ENCODE results near the gene ZBTB34.
A peak's percentile ranks its signal among the peaks of the same experiment; 100 is the strongest.

Gene ZBTB34

GRCh38 chr9:126906091-126906490 is 45.7 kb downstream of the ZBTB34 start:
- Mint-ChIP-seq H3K4me1 (ENCODE audit: low read depth) (no peaks in the 10 kb centered on the region), H3K9me3 (peaks cover 7% of the 10 kb centered on the region), H3K27ac (no peak overlapping the region), H3K27me3 (ENCODE audit: low read depth) (peaks cover 11% of the 10 kb centered on the region), H3K36me3 (ENCODE audit: low read depth) (no peaks in the 10 kb centered on the region), H3K4me3 (no peak overlapping the region)

GRCh38 chr9:126907058-126907457 is 46.6 kb downstream of the ZBTB34 start:
- no peaks in the 10 kb centered on the region for H3K36me3 Mint-ChIP-seq (ENCODE audit: low read depth)
- no peak overlapping the region for H3K4me3 Mint-ChIP-seq
- no peak overlapping the region for H3K27ac Mint-ChIP-seq
- H3K27me3 Mint-ChIP-seq (ENCODE audit: low read depth) = peaks cover 16% of the 10 kb centered on the region
- no peaks in the 10 kb centered on the region for H3K9me3 Mint-ChIP-seq
- H3K4me1 Mint-ChIP-seq (ENCODE audit: low read depth) = no peaks in the 10 kb centered on the region

DNA sequence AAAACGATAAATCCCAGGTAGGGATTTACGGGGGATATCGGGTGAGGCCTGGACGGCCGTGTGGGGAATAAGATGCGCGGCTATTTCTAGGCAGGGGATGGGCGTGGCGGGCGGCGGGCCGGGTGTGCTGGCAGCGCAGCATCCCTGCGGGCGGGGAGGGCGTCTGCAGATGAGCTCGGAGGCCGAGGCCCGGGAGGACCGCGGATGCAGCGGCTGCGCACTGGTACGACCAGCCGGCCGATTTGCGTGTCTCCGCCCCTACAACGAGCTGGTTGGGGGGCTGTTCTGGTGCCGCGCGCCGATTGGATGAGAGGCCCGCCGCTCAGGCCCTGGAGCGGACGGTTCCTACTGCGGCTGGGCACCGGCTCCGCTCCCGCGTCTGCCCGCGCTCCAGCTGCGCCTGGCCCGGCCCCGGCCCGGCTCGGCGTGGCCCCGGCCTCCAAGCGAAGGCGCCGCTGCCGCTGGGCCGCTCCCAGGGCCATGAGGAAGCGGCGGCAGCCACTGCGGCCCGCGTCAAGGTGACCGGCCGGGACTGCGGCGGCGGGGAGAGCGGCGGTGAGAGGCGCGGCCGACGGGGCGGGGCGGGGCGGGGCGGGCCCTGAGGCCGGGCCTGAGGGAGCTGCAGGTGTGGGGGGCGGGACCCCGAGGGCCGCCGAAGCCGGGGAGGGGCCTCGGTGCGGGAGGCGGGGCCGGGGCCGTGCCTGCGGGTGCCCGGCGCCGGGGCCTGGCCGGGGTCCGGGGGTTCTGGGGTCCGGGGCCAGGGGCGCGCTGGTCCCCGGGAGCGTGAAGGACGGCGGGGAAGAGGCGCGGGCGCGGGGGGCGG is 54.2 kb downstream of the ZBTB34 start, which contains the start of gene RALGPS1:
Gene RALGPS1, plus strand, starts transcription at position 325 of the 823 bp plus-strand sequence. CDS start 47,508 bp downstream, outside the sequence.
- Mint-ChIP-seq H3K27me3 (ENCODE audit: low read depth) (peaks cover 33% of the 10 kb centered on the region), H3K4me3 (peak within 1 kb of the TSS; percentile 70), H3K9me3 (no peaks in the 10 kb centered on the region), H3K4me1 (ENCODE audit: low read depth) (peaks cover 2% of the 10 kb centered on the region), H3K27ac (no peak within 1 kb of the TSS), H3K36me3 (ENCODE audit: low read depth) (no peaks in the 10 kb centered on the region)

DNA sequence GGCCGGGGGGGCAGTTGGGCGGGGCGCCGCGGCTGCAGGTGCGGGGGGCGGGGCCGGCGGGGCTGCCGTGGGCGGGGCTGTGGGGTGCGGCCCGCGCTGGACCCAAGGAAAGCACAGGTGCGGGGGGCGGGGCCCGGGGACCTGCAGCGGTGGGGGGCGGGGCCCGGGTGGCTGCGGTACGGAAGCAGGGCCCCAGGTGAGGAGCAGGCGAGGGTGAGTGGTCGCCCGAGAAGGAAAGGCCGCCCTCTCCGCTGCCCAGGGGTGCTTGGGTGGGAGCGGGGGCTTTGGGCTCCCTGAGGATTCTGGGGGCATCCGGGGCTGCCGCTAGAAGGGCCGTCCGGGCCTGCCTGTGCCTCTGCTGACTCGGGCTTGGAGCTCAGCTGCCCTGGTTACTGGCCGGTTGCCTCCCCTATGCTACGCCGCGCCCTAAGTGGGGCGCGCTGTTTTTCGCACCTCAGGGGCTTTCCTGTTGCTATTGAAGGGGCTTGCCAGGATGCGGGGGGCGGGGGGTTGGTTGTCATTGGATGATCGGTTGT is 54.9 kb downstream of the ZBTB34 start:
- Mint-ChIP-seq H3K4me3 (peak overlapping the region; percentile 70), H3K36me3 (ENCODE audit: low read depth) (no peaks in the 10 kb centered on the region), H3K4me1 (ENCODE audit: low read depth) (peaks cover 2% of the 10 kb centered on the region), H3K27ac (no peak overlapping the region), H3K27me3 (ENCODE audit: low read depth) (peaks cover 33% of the 10 kb centered on the region), H3K9me3 (no peaks in the 10 kb centered on the region)

- Mint-ChIP-seq H3K27ac (no peak overlapping the region), H3K27me3 (ENCODE audit: low read depth) (peaks cover 32% of the 10 kb centered on the region), H3K4me3 (peak overlapping the region; percentile 70), H3K9me3 (no peaks in the 10 kb centered on the region), H3K4me1 (ENCODE audit: low read depth) (peaks cover 2% of the 10 kb centered on the region), H3K36me3 (ENCODE audit: low read depth) (no peaks in the 10 kb centered on the region)
These were observed 55.6 kb downstream of the ZBTB34 start for GRCh38 chr9:126915846-126916543.

GRCh38 chr9:126916909-126917308 is 56.5 kb downstream of the ZBTB34 start:
- Mint-ChIP-seq H3K9me3 (no peaks in the 10 kb centered on the region), H3K36me3 (ENCODE audit: low read depth) (no peaks in the 10 kb centered on the region), H3K27me3 (ENCODE audit: low read depth) (peaks cover 28% of the 10 kb centered on the region), H3K4me1 (ENCODE audit: low read depth) (peaks cover 2% of the 10 kb centered on the region), H3K27ac (no peak overlapping the region), H3K4me3 (no peak overlapping the region)

DNA sequence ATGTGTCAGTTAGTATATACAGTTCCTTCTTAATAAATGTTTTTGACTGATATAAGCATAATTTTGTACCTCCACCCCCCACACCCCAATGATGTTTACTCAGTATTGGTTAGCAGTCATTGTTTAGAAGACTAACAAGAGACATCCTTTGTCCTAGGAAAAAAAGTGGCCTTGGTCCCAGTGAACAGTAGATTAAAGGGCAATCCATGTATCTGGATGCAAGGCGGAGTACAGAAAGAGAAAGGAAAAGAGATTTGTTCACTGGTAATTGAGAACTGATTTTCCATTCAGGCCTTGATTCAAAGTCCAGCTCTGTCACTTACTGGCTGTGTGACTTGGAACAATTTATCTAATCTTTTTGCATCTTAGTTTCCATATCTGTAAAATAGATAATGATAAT is 58.8 kb downstream of the ZBTB34 start:
- peaks cover 2% of the 10 kb centered on the region for H3K4me1 Mint-ChIP-seq (ENCODE audit: low read depth)
- no peak overlapping the region for H3K4me3 Mint-ChIP-seq
- H3K27me3 Mint-ChIP-seq (ENCODE audit: low read depth) = peaks cover 22% of the 10 kb centered on the region

GRCh38 chr9:126925876-126926275 is 65.4 kb downstream of the ZBTB34 start:
- no peak overlapping the region for H3K4me3 Mint-ChIP-seq

More for the DNA sequence above, 58.8 kb downstream of the ZBTB34 start:
- Mint-ChIP-seq H3K9me3 (no peaks in the 10 kb centered on the region), H3K36me3 (ENCODE audit: low read depth) (no peaks in the 10 kb centered on the region), H3K27ac (no peak overlapping the region)

DNA sequence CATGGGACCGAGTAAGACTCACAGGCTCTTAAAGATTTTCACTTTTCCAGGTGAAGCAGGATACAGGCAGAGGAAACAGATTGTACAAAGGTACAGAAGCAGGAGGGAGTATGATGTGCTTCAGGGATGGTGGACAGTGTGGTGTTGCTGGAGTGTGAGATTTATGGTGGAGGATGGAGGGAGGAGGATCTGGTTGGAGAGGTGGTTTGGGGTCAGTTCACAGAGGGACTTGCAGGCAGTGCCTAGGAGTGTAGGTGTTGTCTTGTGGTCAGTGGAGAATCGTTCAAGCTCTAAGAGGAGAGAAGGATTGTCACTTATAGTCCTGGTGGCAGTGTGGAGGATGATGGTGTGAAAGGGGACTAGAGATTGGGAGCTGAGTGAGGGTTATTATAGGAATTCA is 65.9 kb downstream of the ZBTB34 start:
- Mint-ChIP-seq H3K27ac (no peak overlapping the region), H3K36me3 (ENCODE audit: low read depth) (no peaks in the 10 kb centered on the region), H3K4me1 (ENCODE audit: low read depth) (no peaks in the 10 kb centered on the region), H3K27me3 (ENCODE audit: low read depth) (peaks cover 11% of the 10 kb centered on the region), H3K4me3 (no peak overlapping the region), H3K9me3 (no peaks in the 10 kb centered on the region)

More at GRCh38 chr9:126925876-126926275, 65.4 kb downstream of the ZBTB34 start:
- no peak overlapping the region for H3K27ac Mint-ChIP-seq
- peaks cover 9% of the 10 kb centered on the region for H3K27me3 Mint-ChIP-seq (ENCODE audit: low read depth)
- H3K4me1 Mint-ChIP-seq (ENCODE audit: low read depth) = no peaks in the 10 kb centered on the region
- H3K36me3 Mint-ChIP-seq (ENCODE audit: low read depth) = no peaks in the 10 kb centered on the region
- no peaks in the 10 kb centered on the region for H3K9me3 Mint-ChIP-seq

- no peak overlapping the region for H3K4me3 Mint-ChIP-seq
- H3K4me1 Mint-ChIP-seq (ENCODE audit: low read depth) = no peaks in the 10 kb centered on the region
- no peaks in the 10 kb centered on the region for H3K9me3 Mint-ChIP-seq
- H3K36me3 Mint-ChIP-seq (ENCODE audit: low read depth) = no peaks in the 10 kb centered on the region
- H3K27ac Mint-ChIP-seq = no peak overlapping the region
- peaks cover 11% of the 10 kb centered on the region for H3K27me3 Mint-ChIP-seq (ENCODE audit: low read depth)
These were observed 67.0 kb downstream of the ZBTB34 start for GRCh38 chr9:126927419-126927818.

GRCh38 chr9:126932871-126933321 is 72.5 kb downstream of the ZBTB34 start:
- Mint-ChIP-seq H3K27ac (no peak overlapping the region), H3K27me3 (ENCODE audit: low read depth) (peaks cover 17% of the 10 kb centered on the region), H3K4me3 (no peak overlapping the region), H3K4me1 (ENCODE audit: low read depth) (no peaks in the 10 kb centered on the region), H3K36me3 (ENCODE audit: low read depth) (no peaks in the 10 kb centered on the region), H3K9me3 (no peaks in the 10 kb centered on the region)

GRCh38 chr9:126933334-126933980 is 73.0 kb downstream of the ZBTB34 start:
- H3K27me3 Mint-ChIP-seq (ENCODE audit: low read depth) = peaks cover 17% of the 10 kb centered on the region
- no peaks in the 10 kb centered on the region for H3K4me1 Mint-ChIP-seq (ENCODE audit: low read depth)
- no peaks in the 10 kb centered on the region for H3K36me3 Mint-ChIP-seq (ENCODE audit: low read depth)
- no peaks in the 10 kb centered on the region for H3K9me3 Mint-ChIP-seq
- no peak overlapping the region for H3K4me3 Mint-ChIP-seq
- H3K27ac Mint-ChIP-seq = no peak overlapping the region

GRCh38 chr9:126934441-126934840 is 74.0 kb downstream of the ZBTB34 start:
- H3K9me3 Mint-ChIP-seq = no peaks in the 10 kb centered on the region
- H3K4me1 Mint-ChIP-seq (ENCODE audit: low read depth) = no peaks in the 10 kb centered on the region
- peaks cover 17% of the 10 kb centered on the region for H3K27me3 Mint-ChIP-seq (ENCODE audit: low read depth)
- H3K4me3 Mint-ChIP-seq = no peak overlapping the region
- H3K27ac Mint-ChIP-seq = no peak overlapping the region
- no peaks in the 10 kb centered on the region for H3K36me3 Mint-ChIP-seq (ENCODE audit: low read depth)

Measured in T-helper 1 cell treated with Interleukin-12 subunit alpha and Interleukin-12 subunit beta and Interleukin-4 antibody, amounts not matched to agents 30 μg/mL and 1 μg/mL, for 36 hours (primary cell).